Endothelial cell of umbilical vein (primary cell): Measurements from ENCODE around the gene CTNNA2. TPM values are rescaled to one million over a fixed set of nuclear protein-coding genes. Genes with fewer than 3 reads are reported as not detected.

Experiments used
- BruUV-seq: library from RNA; stranded (reverse); fragments of 400-500 nt; replicated peaks from 2 replicates; lab custom pipeline; 2021; lab: Mats Ljungman, UMichigan
- CTCF ChIA-PET: fragments of 300-600, 350-600 bp; sonication (Branson Sonifier 250); formaldehyde crosslinking; loops from one replicate; lab custom pipeline; 2021; ENCODE audit warnings: antibody characterized with exemption, inconsistent platforms; lab: Charles Lee
- POLR2A ChIA-PET: fragments of 300-600, 350-600 bp; sonication (Branson Sonifier 250); formaldehyde crosslinking; loops from one replicate; lab custom pipeline; 2021; ENCODE audit warnings: antibody characterized with exemption, inconsistent platforms; lab: Charles Lee
- DNase-seq: peaks from one replicate; pipeline ENCODE4 v3.0.0-alpha.2; 2011; ENCODE audit warnings: low read depth, low spot score
- FAIRE-seq: peaks from 2 replicates; lab custom pipeline; 2011; peaks lifted over from hg19 to GRCh38; lab: Jason Lieb, UNC
- H2AFZ ChIP-seq: 2 replicates; pipeline ENCODE4 v1.6.0; 2012; ENCODE audit warnings: low read depth, low read length, control low read depth, inconsistent platforms
- H3K27ac ChIP-seq: 2 replicates; pipeline ENCODE4 v1.5.1; 2011; ENCODE audit warnings: low read depth, mild to moderate bottlenecking, control low read depth, low read length, moderate library complexity; ENCODE audit not compliant: insufficient read depth
- H3K27me3 ChIP-seq, 2 experiments: 2 replicates each; pipeline versions ENCODE4 v1.6.0 to v1.6.1; 2011; ENCODE audit warnings: low read length in 2 of 2, mixed read lengths in 1 of 2; ENCODE audit not compliant: control insufficient read depth in 2 of 2, insufficient read depth in 2 of 2
- H3K36me3 ChIP-seq, 2 experiments: 2 replicates in 1 of 2; 3 replicates in 1 of 2; pipeline ENCODE4 v1.5.1; 2011; ENCODE audit warnings: low read length in 2 of 2, mild to moderate bottlenecking in 1 of 2, moderate library complexity in 1 of 2; ENCODE audit not compliant: control insufficient read depth in 2 of 2, insufficient read depth in 2 of 2; ENCODE audit errors: extremely low read depth in 1 of 2
- H3K4me1 ChIP-seq: 3 replicates; pipeline ENCODE4 v1.5.1; 2011; ENCODE audit warnings: mild to moderate bottlenecking, low read length; ENCODE audit not compliant: control insufficient read depth, insufficient read depth; ENCODE audit errors: extremely low read depth
- H3K4me2 ChIP-seq: 2 replicates; pipeline ENCODE4 v1.6.1; 2011; ENCODE audit warnings: low read length, control low read depth, mixed read lengths; ENCODE audit not compliant: insufficient read depth
- H3K4me3 ChIP-seq, 3 experiments: fragments of 200-600 bp in 1 of 3; sonication (generic), shearing (Covaris generic) in 1 of 3; replicated peaks in 1 of 3; 2 replicates each; pipeline ENCODE4 v1.5.1; 2011 to 2016; ENCODE audit warnings: control low read depth in 3 of 3, low read length in 3 of 3, mild to moderate bottlenecking in 2 of 3, inconsistent platforms in 1 of 3, low read depth in 1 of 3, moderate library complexity in 1 of 3; ENCODE audit not compliant: insufficient read depth in 1 of 3
- H3K79me2 ChIP-seq: 2 replicates; pipeline ENCODE4 v1.6.0; 2012; ENCODE audit warnings: low read length, inconsistent platforms; ENCODE audit not compliant: control insufficient read depth, insufficient read depth
- H3K9ac ChIP-seq: replicated peaks from 2 replicates; pipeline ENCODE3; 2011; ENCODE audit warnings: low read length, control low read depth; ENCODE audit not compliant: insufficient read depth; ENCODE audit errors: extremely low read depth
- H3K9me1 ChIP-seq: replicated peaks from 3 replicates; pipeline ENCODE4 v1.6.0; 2011; ENCODE audit warnings: mild to moderate bottlenecking, low read length; ENCODE audit not compliant: control insufficient read depth, insufficient read depth; ENCODE audit errors: extremely low read depth
- H3K9me3 ChIP-seq: replicated peaks from 2 replicates; pipeline ENCODE4 v1.5.1; 2012; ENCODE audit warnings: low read length, inconsistent platforms; ENCODE audit not compliant: control insufficient read depth, insufficient read depth
- H4K20me1 ChIP-seq: replicated peaks from 2 replicates; pipeline ENCODE3; 2011; ENCODE audit warnings: mild to moderate bottlenecking, low read length; ENCODE audit not compliant: control insufficient read depth, insufficient read depth; ENCODE audit errors: extremely low read depth
- CTCF ChIP-seq, 2 donors: IDR thresholded peaks; 1 replicate in 1 of 2; 2 replicates in 1 of 2; pipeline ENCODE4 v1.5.1; 2011; ENCODE audit warnings: low read length in 2 of 2, mild to moderate bottlenecking in 2 of 2, moderate library complexity in 2 of 2, control low read depth in 1 of 2, inconsistent platforms in 1 of 2, low read depth in 1 of 2; ENCODE audit not compliant: insufficient read depth in 1 of 2; ENCODE audit errors: extremely low read depth in 1 of 2
- EZH2 ChIP-seq: IDR thresholded peaks from 2 replicates; pipeline ENCODE4 v1.6.1; 2012; ENCODE audit warnings: borderline replicate concordance, low read depth, mild to moderate bottlenecking, moderate library complexity, low read length, inconsistent platforms; ENCODE audit not compliant: severe bottlenecking
- FOS ChIP-seq: IDR thresholded peaks from 2 replicates; pipeline ENCODE4 v1.6.1; 2011; ENCODE audit warnings: mild to moderate bottlenecking, low read length, moderate library complexity, borderline replicate concordance; ENCODE audit not compliant: insufficient read depth
- GATA2 ChIP-seq: IDR thresholded peaks from 2 replicates; pipeline ENCODE4 v1.7.0; 2011; ENCODE audit warnings: low read depth, mild to moderate bottlenecking, moderate library complexity, mixed read lengths, low read length; ENCODE audit not compliant: insufficient read length, insufficient read depth
- JUN ChIP-seq: IDR thresholded peaks from 2 replicates; pipeline ENCODE4 v1.6.1; 2011; ENCODE audit warnings: borderline replicate concordance, low read depth; ENCODE audit not compliant: insufficient read length, insufficient read depth
- MAX ChIP-seq: IDR thresholded peaks from 2 replicates; pipeline ENCODE4 v1.6.1; 2011; ENCODE audit not compliant: insufficient read depth, insufficient read length
- MYC ChIP-seq: IDR thresholded peaks from one replicate; pipeline ENCODE4 v1.6.1; 2011; ENCODE audit warnings: mild to moderate bottlenecking, low read depth, low read length
- POLR2A ChIP-seq: IDR thresholded peaks from 2 replicates; pipeline ENCODE4 v1.6.1; 2012; ENCODE audit warnings: low read depth, mild to moderate bottlenecking, control low read depth, low read length
- POLR2AphosphoS5 ChIP-seq: IDR thresholded peaks from 2 replicates; pipeline ENCODE4 v1.6.1; 2012; ENCODE audit warnings: low read depth, mild to moderate bottlenecking, control low read depth, low read length, moderate library complexity; ENCODE audit not compliant: insufficient read depth
- dilution Hi-C: fragments of 300-500 bp; cut with MboI; formaldehyde crosslinking; loops from one replicate; pipeline ENCODE4 v1.15.0; 2019; ENCODE audit warnings: low sequenced_read_pairs; ENCODE audit not compliant: extremely low pct_ligation_motif_present
- intact Hi-C: fragments of 100-400 bp; cut with micrococcal nuclease; formaldehyde crosslinking; loops from one replicate; pipeline ENCODE4 v1.10.0; 2022
- polyA plus RNA-seq, 4 experiments: library from polyadenylated mRNA; depleted of rRNA in 3 of 4; stranded (reverse) in 3 of 4; unstranded in 1 of 4; fragments of >200 nt; gene quantifications; 2 replicates each; pipeline versions ENCODE4 v1.2.1 to v1.2.3, GENCODE V29; 2011 to 2012; ENCODE audit warnings: missing spikeins in 1 of 4
- total RNA-seq: library from RNA; stranded (reverse); gene quantifications from 2 replicates; pipeline ENCODE4 v1.2.3, GENCODE V29; 2021

The CTNNA2 gene
- total and polyA plus RNA-seq, 2 donors (not counting 3 experiments of a cell fraction or from before 2014, with no cell fraction given) = not detected

- Histone ChIP-seq H3K4me1 (no peaks in the 10 kb centered on the region), H3K36me3 (no peaks in the 10 kb centered on the region), H3K4me3 (no peak overlapping the region), H2AFZ (no peak overlapping the region), H3K27me3 (no peaks in the 10 kb centered on the region), H3K79me2 (no peaks in the 10 kb centered on the region), H4K20me1 (no peaks in the 10 kb centered on the region), H3K9me1 (no peaks in the 10 kb centered on the region), H3K27ac (no peak overlapping the region), H3K9me3 (peaks cover 3% of the 10 kb centered on the region), H3K4me2 (no peak overlapping the region), H3K9ac (no peak overlapping the region)
- dilution Hi-C loops = no loop called here
- no peak for FAIRE-seq
- CTCF ChIA-PET = no interaction called here
- POLR2A ChIA-PET = no interaction called here
- no TSS peak for BruUV-seq
- intact Hi-C loops = no loop called here
- DNase-seq = no peak
- TF ChIP-seq POLR2AphosphoS5 = no peak
- TF ChIP-seq POLR2A = no peak
- TF ChIP-seq GATA2 = no peak
- TF ChIP-seq MYC = no peak
- no peak for TF ChIP-seq EZH2
- no peak for TF ChIP-seq MAX
- no peak for TF ChIP-seq FOS
- no peak for TF ChIP-seq JUN
- TF ChIP-seq CTCF (IDR thresholded peaks at IDR 0.05; ENCODE audit: extremely low read depth in 1 of 2, insufficient read depth in 1 of 2, low read depth in 1 of 2, low read length in 2 of 2) = no peak
These were observed 67.3 kb downstream of the CTNNA2 start for GRCh38 chr2:79580175-79580574.
